Natural killer cell (primary cell): ENCODE measurements around the gene RASSF5. TPM values are rescaled to one million over a fixed set of nuclear protein-coding genes. Genes with fewer than 3 reads are reported as not detected.

Source experiments
- ATAC-seq, 3 donors: fragments of 150-1000 bp in 2 of 3; fragments of 200-7000 bp in 1 of 3; cut with Tn5 transposase; 1 replicate in 1 of 3; 2 replicates in 2 of 3; pipeline ENCODE4 v1.10.0; 2021; ENCODE audit warnings: mild to moderate bottlenecking in 2 of 3, moderate library complexity in 2 of 3
- DNase-seq, 2 donors: peaks; one replicate each; pipeline versions ENCODE4 v3.0.0 to v3.0.0-alpha.2; 2013 to 2021; ENCODE audit warnings: mixed read lengths in 1 of 2
- H3K27ac ChIP-seq: one replicate; pipeline ENCODE4 v1.5.1; 2013; ENCODE audit warnings: mild to moderate bottlenecking, low read length
- H3K27me3 ChIP-seq: one replicate; pipeline ENCODE4 v1.6.1; 2013; ENCODE audit warnings: low read length; ENCODE audit not compliant: control insufficient read depth, insufficient read depth
- H3K36me3 ChIP-seq: one replicate; pipeline ENCODE4 v1.6.1; 2013; ENCODE audit warnings: low read length; ENCODE audit not compliant: control insufficient read depth, insufficient read depth
- H3K4me1 ChIP-seq: one replicate; pipeline ENCODE4 v1.6.1; 2013; ENCODE audit warnings: low read length; ENCODE audit not compliant: control insufficient read depth, insufficient read depth
- H3K4me3 ChIP-seq: one replicate; pipeline ENCODE4 v1.5.1; 2013; ENCODE audit warnings: low read length
- H3K9me3 ChIP-seq: one replicate; pipeline ENCODE4 v1.6.1; 2013; ENCODE audit warnings: low read length; ENCODE audit not compliant: control insufficient read depth, insufficient read depth
- H3K27ac Mint-ChIP-seq, 2 donors: one replicate each; pipeline ENCODE4 v1.8.0; 2022; ENCODE audit warnings: mild to moderate bottlenecking in 2 of 2, mixed read lengths in 2 of 2, moderate library complexity in 1 of 2
- H3K27me3 Mint-ChIP-seq, 2 donors: one replicate each; pipeline ENCODE4 v1.8.0; 2022; ENCODE audit warnings: low read depth in 2 of 2, mixed read lengths in 2 of 2
- H3K36me3 Mint-ChIP-seq: one replicate; pipeline ENCODE4 v1.8.0; 2022; ENCODE audit warnings: mixed read lengths
- H3K4me1 Mint-ChIP-seq, 2 donors: one replicate each; pipeline ENCODE4 v1.8.0; 2022; ENCODE audit warnings: mixed read lengths in 2 of 2
- H3K4me3 Mint-ChIP-seq: one replicate; pipeline ENCODE4 v1.8.0; 2022; ENCODE audit warnings: mild to moderate bottlenecking, moderate library complexity, mixed read lengths
- H3K9me3 Mint-ChIP-seq, 2 donors: one replicate each; pipeline ENCODE4 v1.8.0; 2022; ENCODE audit warnings: mixed read lengths in 2 of 2
- WGBS: methylation state at CpG from one replicate; pipeline ENCODE4 v1.1.7; 2013; ENCODE audit warnings: missing lambda C conversion rate; ENCODE audit not compliant: insufficient coverage; 5-methylcytosine and 5-hydroxymethylcytosine counted together
- intact Hi-C: fragments of 100-400 bp; cut with micrococcal nuclease; formaldehyde crosslinking; loops from one replicate; pipeline ENCODE4 v1.14.2; 2022
- total RNA-seq, 4 donors: library from RNA; stranded (reverse); fragments of 120-200 nt in 1 of 4; gene quantifications; one replicate each; pipeline versions ENCODE4 v1.2.3 to v1.2.4, GENCODE V29; 2013 to 2022
- TF ChIP-seq, protein P1 (sequence below): fragments of 200-600 bp; IDR thresholded peaks from one replicate; pipeline ENCODE4 v1.8.0; 2022; ENCODE audit warnings: antibody characterized with exemption

RASSF5 gene
- total RNA-seq, 3 donors from 2014 or later (not counting 1 experiment from before 2014, with no cell fraction given) = 231 to 333 (median 279) TPM

DNA sequence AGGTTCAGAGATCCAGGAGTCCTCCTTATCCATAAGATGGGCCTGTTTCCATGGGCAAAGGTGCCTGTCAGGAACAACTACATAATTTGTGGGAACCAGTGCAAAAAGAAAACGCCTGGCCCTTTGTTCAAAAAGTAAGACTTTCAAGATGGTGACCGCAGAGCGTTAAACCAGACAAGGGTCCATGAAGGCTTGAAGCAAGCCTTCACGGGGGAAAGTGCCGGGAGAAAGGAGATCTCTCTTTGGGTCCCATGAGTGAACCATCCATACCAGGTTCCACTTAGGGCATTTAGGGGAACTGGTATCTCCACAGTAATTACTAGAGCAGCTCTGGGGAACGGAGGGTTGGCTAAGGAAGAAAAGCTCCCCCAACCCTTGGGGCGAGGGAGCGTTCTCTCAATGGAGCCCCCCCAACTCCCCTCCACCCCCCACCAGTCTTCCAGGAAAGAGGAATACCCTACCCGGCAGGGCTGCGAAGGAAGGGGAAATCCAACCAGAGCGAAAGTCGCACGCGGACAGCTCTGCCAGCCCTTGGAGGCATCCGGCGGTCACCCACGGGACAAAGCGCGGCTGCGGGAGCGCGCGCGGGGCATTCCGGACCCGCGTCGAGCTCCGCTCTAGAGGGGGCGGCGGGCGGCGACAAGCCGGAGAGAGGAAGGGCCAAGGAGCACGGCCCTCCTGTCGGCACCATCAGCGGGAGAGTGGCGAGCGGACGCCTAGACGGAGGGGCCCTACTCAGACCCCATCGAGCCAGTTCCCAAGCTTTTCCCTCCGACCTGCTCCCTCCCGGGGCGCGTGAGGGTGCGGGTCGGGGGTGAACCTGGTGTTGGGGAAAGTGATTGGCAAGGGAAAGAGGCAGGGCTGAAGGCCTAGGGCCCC is 687 bp upstream of the RASSF5 start:
- Histone ChIP-seq H3K9me3 (no peaks in the 10 kb centered on the region), H3K27me3 (peaks cover 10% of the 10 kb centered on the region), H3K27ac (no peak overlapping the region), H3K4me3 (peak overlapping the region; percentile 57), H3K36me3 (no peaks in the 10 kb centered on the region), H3K4me1 (peaks cover 43% of the 10 kb centered on the region)
- Mint-ChIP-seq H3K27ac (peak overlapping the region; percentile 50 to 81), H3K4me3 (peak overlapping the region; percentile 82), H3K36me3 (no peaks in the 10 kb centered on the region), H3K4me1 (peaks cover 38 to 52% of the 10 kb centered on the region in 2 donors), H3K27me3 (peaks cover 0 to 6% of the 10 kb centered on the region in 2 donors), H3K9me3 (no peaks in the 10 kb centered on the region)
- intact Hi-C loops = loop anchor here (5.0 kb wide), 1 partner anchor 46 kb away; no protein-coding TSS in a partner anchor
- 10% methylated on average over 48 of the region's 48 CpGs for WGBS
- TF ChIP-seq, protein P1, sequence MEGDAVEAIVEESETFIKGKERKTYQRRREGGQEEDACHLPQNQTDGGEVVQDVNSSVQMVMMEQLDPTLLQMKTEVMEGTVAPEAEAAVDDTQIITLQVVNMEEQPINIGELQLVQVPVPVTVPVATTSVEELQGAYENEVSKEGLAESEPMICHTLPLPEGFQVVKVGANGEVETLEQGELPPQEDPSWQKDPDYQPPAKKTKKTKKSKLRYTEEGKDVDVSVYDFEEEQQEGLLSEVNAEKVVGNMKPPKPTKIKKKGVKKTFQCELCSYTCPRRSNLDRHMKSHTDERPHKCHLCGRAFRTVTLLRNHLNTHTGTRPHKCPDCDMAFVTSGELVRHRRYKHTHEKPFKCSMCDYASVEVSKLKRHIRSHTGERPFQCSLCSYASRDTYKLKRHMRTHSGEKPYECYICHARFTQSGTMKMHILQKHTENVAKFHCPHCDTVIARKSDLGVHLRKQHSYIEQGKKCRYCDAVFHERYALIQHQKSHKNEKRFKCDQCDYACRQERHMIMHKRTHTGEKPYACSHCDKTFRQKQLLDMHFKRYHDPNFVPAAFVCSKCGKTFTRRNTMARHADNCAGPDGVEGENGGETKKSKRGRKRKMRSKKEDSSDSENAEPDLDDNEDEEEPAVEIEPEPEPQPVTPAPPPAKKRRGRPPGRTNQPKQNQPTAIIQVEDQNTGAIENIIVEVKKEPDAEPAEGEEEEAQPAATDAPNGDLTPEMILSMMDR = no peak
- DNase-seq = peak; percentile 58
- peak; percentile 47 to 63 (median 63) for ATAC-seq

DNA sequence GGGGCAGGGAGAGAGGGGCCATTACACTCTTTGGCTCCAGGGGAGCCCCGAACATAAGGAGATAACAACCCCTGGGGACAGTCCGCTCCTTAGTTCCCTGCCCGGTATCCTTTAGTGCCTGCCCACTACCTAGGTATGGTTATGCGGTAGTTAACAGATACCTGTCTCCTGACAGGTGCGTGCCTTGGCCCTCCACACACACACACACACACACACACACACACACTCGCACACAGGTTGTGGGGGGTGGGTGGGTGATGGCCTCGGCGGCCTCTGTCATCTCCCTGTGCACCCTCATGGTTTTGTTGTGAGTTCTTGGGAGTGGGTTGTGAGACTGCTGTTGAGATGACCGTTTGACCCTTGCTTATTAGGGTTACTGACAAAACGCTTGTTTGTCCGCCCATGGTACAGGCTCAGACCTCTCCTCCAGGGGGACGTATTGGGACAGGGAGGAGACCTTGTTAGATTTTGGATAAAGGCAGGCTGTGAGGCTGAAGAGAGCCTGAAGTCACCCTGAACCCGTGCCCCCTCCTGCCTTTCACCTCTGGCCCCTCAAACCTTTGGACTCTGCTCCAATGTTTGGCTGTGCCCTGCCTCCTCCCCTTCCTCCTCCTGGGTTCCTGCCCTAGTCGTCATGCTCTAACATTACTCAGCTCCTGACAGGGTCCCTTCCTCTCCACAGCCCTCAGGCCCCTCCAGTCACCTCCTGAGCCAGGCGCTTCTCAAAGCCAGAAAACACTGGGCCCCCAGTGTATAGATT is 979 bp downstream of the RASSF5 start:
- DNase-seq = no peak
- intact Hi-C loops = loop anchor here (5.0 kb wide), 1 partner anchor 44 kb away; no protein-coding TSS in a partner anchor

DNA sequence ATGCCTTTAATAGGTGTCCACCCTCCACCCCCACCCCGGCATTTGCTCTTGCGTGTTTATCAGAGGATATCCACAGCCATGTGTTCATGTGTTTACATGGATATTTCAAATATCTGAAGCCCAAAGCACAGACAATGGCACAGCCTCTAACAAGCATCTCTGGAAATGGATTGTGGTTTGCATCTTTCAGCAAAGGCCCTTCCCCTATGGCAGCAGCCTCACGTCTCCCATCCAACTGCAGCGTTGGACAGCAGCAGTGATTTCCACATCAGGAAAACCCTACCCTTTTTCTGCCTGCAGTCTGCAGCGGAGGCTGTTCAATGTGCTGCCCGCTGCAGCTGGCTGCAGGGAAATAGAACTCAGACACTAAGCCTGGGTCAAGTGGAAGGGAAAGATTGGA is 1.6 kb downstream of the RASSF5 start:
- intact Hi-C loops = loop anchor here (5.0 kb wide), 1 partner anchor 43 kb away; no protein-coding TSS in a partner anchor
- DNase-seq (no peak), ATAC-seq (no peak)
- H3K4me1 Mint-ChIP-seq = peaks cover 30 to 41% of the 10 kb centered on the region in 2 donors
- H3K27me3 Mint-ChIP-seq = peaks cover 0 to 6% of the 10 kb centered on the region in 2 donors
- TF ChIP-seq, protein P1 = no peak
- 84% methylated on average over 6 of the region's 6 CpGs for WGBS
- peaks cover 38% of the 10 kb centered on the region for H3K4me1 ChIP-seq
- peaks cover 10% of the 10 kb centered on the region for H3K27me3 ChIP-seq
- H3K4me3 Mint-ChIP-seq = peak overlapping the region; percentile 50
- H3K9me3 Mint-ChIP-seq = no peaks in the 10 kb centered on the region
- H3K36me3 ChIP-seq = no peaks in the 10 kb centered on the region
- no peak overlapping the region for H3K4me3 ChIP-seq
- H3K36me3 Mint-ChIP-seq = no peaks in the 10 kb centered on the region
- no peaks in the 10 kb centered on the region for H3K9me3 ChIP-seq
- peak overlapping the region in 1 of 2 donors; percentile 44 for H3K27ac Mint-ChIP-seq
- no peak overlapping the region for H3K27ac ChIP-seq

More for the DNA sequence above, 979 bp downstream of the RASSF5 start:
- Histone ChIP-seq H3K36me3 (no peaks in the 10 kb centered on the region), H3K27me3 (peaks cover 10% of the 10 kb centered on the region), H3K27ac (no peak overlapping the region), H3K4me1 (peaks cover 43% of the 10 kb centered on the region), H3K9me3 (no peaks in the 10 kb centered on the region), H3K4me3 (peak overlapping the region; percentile 15)
- Mint-ChIP-seq H3K4me1 (peaks cover 36 to 47% of the 10 kb centered on the region in 2 donors), H3K27ac (peak overlapping the region in 1 of 2 donors; percentile 44), H3K9me3 (no peaks in the 10 kb centered on the region), H3K36me3 (no peaks in the 10 kb centered on the region), H3K27me3 (peaks cover 0 to 6% of the 10 kb centered on the region in 2 donors), H3K4me3 (peak overlapping the region; percentile 76)
- no peak for ATAC-seq
- WGBS = 54% methylated on average over 11 of the region's 15 CpGs
- TF ChIP-seq, protein P1 = no peak
